HepG2 (cell line): ENCODE data around the gene ABAT. TPM values are rescaled to one million over a fixed set of nuclear protein-coding genes. Genes with fewer than 3 reads are reported as not detected.

ENCODE experiments used
- KLF12 ChIP-seq: sonication (generic); formaldehyde crosslinking; IDR thresholded peaks from 2 replicates; pipeline ENCODE4 v1.4.0; 2020; ENCODE audit warnings: missing genetic modification reagents, borderline replicate concordance
- LRRFIP1 ChIP-seq: sonication (generic); formaldehyde crosslinking; conservative IDR thresholded peaks from 2 replicates; pipeline ENCODE4 v1.4.0; 2020; ENCODE audit warnings: missing genetic modification reagents
- MIER2 ChIP-seq: IDR thresholded peaks from 2 replicates; pipeline ENCODE4 v1.6.1; 2016; ENCODE audit warnings: missing biosample characterization, missing genetic modification reagents
- MYPOP ChIP-seq: sonication (generic); formaldehyde crosslinking; IDR thresholded peaks from 2 replicates; pipeline ENCODE4 v1.8.1; 2023; ENCODE audit warnings: mild to moderate bottlenecking, moderate library complexity, missing genetic modification reagents
- NFKBIZ ChIP-seq: IDR thresholded peaks from 2 replicates; pipeline ENCODE4 v1.6.1; 2018; ENCODE audit warnings: missing genetic modification reagents, missing compliant biosample characterization
- NFYB ChIP-seq: sonication (generic); formaldehyde crosslinking; IDR thresholded peaks from 2 replicates; pipeline ENCODE4 v1.4.0; 2020; ENCODE audit warnings: missing genetic modification reagents
- RELA ChIP-seq: sonication (generic); formaldehyde crosslinking; IDR thresholded peaks from 2 replicates; pipeline ENCODE4 v1.4.0; 2020; ENCODE audit warnings: missing genetic modification reagents
- RFX5 ChIP-seq: IDR thresholded peaks from 2 replicates; pipeline ENCODE4 v1.6.1; 2011; ENCODE audit warnings: low read depth, low read length, improper control_type of control experiment
- RFXANK ChIP-seq: IDR thresholded peaks from 2 replicates; pipeline ENCODE4 v1.6.1; 2016
- TOPORS ChIP-seq: sonication (generic); formaldehyde crosslinking; IDR thresholded peaks from 2 replicates; pipeline ENCODE4 v1.8.0; 2023; ENCODE audit warnings: mild to moderate bottlenecking, missing genetic modification reagents
- ZFP1 ChIP-seq: IDR thresholded peaks from 2 replicates; pipeline ENCODE4 v1.6.1; 2016
- ZNF329 ChIP-seq: sonication (generic); formaldehyde crosslinking; IDR thresholded peaks from 2 replicates; pipeline ENCODE4 v1.9.0; 2021; ENCODE audit warnings: low read depth, mild to moderate bottlenecking, missing genetic modification reagents
- ZNF713 ChIP-seq: sonication (generic); formaldehyde crosslinking; IDR thresholded peaks from 2 replicates; pipeline ENCODE4 v1.4.0; 2020; ENCODE audit warnings: mild to moderate bottlenecking, missing genetic modification reagents
- ZNF788 ChIP-seq: sonication (generic); formaldehyde crosslinking; IDR thresholded peaks from 2 replicates; pipeline ENCODE4 v1.5.0; 2020; ENCODE audit warnings: mild to moderate bottlenecking, missing genetic modification reagents, borderline replicate concordance
- ZSCAN12 ChIP-seq: sonication (generic); formaldehyde crosslinking; IDR thresholded peaks from 2 replicates; pipeline ENCODE4 v1.9.0; 2021; ENCODE audit warnings: mild to moderate bottlenecking, missing genetic modification reagents
- polyA plus RNA-seq, 8 experiments: library from polyadenylated mRNA; depleted of rRNA in 3 of 8; stranded (reverse) in 7 of 8; unstranded in 1 of 8; fragments of >200 nt; fragmentation: Illumina TruSeq in 4 of 8; extraction: Trizol in 4 of 8; gene quantifications; 2 replicates each; pipeline versions ENCODE4 v1.2.1 to v1.2.3, GENCODE V29; 2011 to 2016; ENCODE audit warnings: low read depth in 4 of 8, missing spikeins in 1 of 8, mixed read lengths in 1 of 8; ENCODE audit not compliant: insufficient read depth in 1 of 8
- total RNA-seq, 5 experiments: library from RNA; depleted of rRNA; stranded (reverse); fragments of >200 nt; fragmentation: Illumina TruSeq; extraction: Trizol; gene quantifications; 2 replicates each; pipeline ENCODE4 v1.2.3, GENCODE V29; 2016; ENCODE audit warnings: low read depth in 1 of 5
- TF ChIP-seq, protein P1 (sequence below): sonication (generic); formaldehyde crosslinking; IDR thresholded peaks from 2 replicates; pipeline ENCODE4 v1.4.0; 2020; ENCODE audit warnings: missing genetic modification reagents
- TF ChIP-seq, protein P2 (sequence below): sonication (generic); formaldehyde crosslinking; conservative IDR thresholded peaks from 2 replicates; pipeline ENCODE4 v1.5.0; 2020; ENCODE audit warnings: missing genetic modification reagents

Gene ABAT
- total and polyA plus RNA-seq, 2 of the 13 experiments (the other 11 are each of a cell fraction or from before 2014, with no cell fraction given) = 47.6 to 97.3 TPM

DNA sequence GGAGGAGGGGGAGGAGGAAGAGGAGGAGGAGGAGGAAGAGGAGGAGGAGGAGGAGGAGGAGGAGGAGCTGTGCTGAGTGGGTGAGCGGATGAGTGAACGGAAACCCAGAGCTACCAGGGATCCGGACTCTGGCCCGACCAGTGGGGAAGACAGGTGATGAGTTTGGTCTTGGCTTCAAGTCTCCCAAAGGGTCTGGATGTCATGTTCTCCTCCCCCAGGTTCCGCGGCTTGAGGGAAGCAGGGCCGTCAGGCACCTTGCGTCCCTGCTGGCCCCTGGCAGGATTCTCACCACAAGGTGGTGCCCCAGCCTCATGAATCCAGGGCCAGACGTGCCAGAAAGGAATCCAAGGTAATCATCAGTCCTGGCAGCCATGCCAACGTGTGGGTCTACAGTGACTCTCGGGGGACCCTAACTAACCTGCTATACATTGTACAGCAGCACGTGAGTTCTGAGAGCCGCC is 13.5 kb upstream of the ABAT start (continued):
- TF ChIP-seq, protein P1, sequence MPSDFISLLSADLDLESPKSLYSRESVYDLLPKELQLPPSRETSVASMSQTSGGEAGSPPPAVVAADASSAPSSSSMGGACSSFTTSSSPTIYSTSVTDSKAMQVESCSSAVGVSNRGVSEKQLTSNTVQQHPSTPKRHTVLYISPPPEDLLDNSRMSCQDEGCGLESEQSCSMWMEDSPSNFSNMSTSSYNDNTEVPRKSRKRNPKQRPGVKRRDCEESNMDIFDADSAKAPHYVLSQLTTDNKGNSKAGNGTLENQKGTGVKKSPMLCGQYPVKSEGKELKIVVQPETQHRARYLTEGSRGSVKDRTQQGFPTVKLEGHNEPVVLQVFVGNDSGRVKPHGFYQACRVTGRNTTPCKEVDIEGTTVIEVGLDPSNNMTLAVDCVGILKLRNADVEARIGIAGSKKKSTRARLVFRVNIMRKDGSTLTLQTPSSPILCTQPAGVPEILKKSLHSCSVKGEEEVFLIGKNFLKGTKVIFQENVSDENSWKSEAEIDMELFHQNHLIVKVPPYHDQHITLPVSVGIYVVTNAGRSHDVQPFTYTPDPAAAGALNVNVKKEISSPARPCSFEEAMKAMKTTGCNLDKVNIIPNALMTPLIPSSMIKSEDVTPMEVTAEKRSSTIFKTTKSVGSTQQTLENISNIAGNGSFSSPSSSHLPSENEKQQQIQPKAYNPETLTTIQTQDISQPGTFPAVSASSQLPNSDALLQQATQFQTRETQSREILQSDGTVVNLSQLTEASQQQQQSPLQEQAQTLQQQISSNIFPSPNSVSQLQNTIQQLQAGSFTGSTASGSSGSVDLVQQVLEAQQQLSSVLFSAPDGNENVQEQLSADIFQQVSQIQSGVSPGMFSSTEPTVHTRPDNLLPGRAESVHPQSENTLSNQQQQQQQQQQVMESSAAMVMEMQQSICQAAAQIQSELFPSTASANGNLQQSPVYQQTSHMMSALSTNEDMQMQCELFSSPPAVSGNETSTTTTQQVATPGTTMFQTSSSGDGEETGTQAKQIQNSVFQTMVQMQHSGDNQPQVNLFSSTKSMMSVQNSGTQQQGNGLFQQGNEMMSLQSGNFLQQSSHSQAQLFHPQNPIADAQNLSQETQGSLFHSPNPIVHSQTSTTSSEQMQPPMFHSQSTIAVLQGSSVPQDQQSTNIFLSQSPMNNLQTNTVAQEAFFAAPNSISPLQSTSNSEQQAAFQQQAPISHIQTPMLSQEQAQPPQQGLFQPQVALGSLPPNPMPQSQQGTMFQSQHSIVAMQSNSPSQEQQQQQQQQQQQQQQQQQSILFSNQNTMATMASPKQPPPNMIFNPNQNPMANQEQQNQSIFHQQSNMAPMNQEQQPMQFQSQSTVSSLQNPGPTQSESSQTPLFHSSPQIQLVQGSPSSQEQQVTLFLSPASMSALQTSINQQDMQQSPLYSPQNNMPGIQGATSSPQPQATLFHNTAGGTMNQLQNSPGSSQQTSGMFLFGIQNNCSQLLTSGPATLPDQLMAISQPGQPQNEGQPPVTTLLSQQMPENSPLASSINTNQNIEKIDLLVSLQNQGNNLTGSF (CRISPR knock-in tag) = no peak
- TF ChIP-seq TOPORS (CRISPR knock-in tag) (no peak), LRRFIP1 (CRISPR knock-in tag) (no peak), NFYB (CRISPR knock-in tag) (no peak), RFXANK (no peak), MIER2 (no peak), ZSCAN12 (no peak), ZNF788 (CRISPR knock-in tag) (peak; percentile 40; the same call in 1 of the 2 replicates), ZNF713 (CRISPR knock-in tag) (0 out of 2 replicates have a peak, but pooled peaks have one; percentile 61), ZNF329 (no peak), KLF12 (CRISPR knock-in tag) (no peak), RELA (0 out of 2 replicates have a peak, but pooled peaks have one; percentile 65), NFKBIZ (CRISPR knock-in tag) (no peak), MYPOP (CRISPR knock-in tag) (no peak), RFX5 (no peak), ZFP1 (no peak)
- TF ChIP-seq, protein P2, sequence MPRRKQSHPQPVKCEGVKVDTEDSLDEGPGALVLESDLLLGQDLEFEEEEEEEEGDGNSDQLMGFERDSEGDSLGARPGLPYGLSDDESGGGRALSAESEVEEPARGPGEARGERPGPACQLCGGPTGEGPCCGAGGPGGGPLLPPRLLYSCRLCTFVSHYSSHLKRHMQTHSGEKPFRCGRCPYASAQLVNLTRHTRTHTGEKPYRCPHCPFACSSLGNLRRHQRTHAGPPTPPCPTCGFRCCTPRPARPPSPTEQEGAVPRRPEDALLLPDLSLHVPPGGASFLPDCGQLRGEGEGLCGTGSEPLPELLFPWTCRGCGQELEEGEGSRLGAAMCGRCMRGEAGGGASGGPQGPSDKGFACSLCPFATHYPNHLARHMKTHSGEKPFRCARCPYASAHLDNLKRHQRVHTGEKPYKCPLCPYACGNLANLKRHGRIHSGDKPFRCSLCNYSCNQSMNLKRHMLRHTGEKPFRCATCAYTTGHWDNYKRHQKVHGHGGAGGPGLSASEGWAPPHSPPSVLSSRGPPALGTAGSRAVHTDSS (CRISPR knock-in tag) = no peak
